Spleen (tissue), 11 donors: ENCODE data around the gene PSMB5. TPM values are rescaled to one million over a fixed set of nuclear protein-coding genes. Genes with fewer than 3 reads are reported as not detected.
A peak's percentile ranks its signal among the peaks of the same experiment; 100 is the strongest.

Source experiments
- DNase-seq: peaks from one replicate; pipeline ENCODE4 v3.0.0-alpha.2; 2020
- H3K27ac ChIP-seq, 8 donors: fragments of 200-600 bp; sonication (generic) in 7 of 8; 1 replicate in 4 of 8; 2 replicates in 4 of 8; pipeline versions ENCODE4 v1.5.0 to v1.8.0; 2016 to 2021; ENCODE audit warnings: inconsistent platforms in 4 of 8, mild to moderate bottlenecking in 4 of 8, moderate library complexity in 1 of 8
- H3K27me3 ChIP-seq, 7 donors: fragments of 200-600 bp; sonication (generic) in 6 of 7; replicated peaks in 1 of 7; 1 replicate in 4 of 7; 2 replicates in 3 of 7; pipeline versions ENCODE4 v1.5.0 to v1.8.0; 2016 to 2021; ENCODE audit warnings: inconsistent platforms in 3 of 7, mild to moderate bottlenecking in 1 of 7
- H3K36me3 ChIP-seq, 6 donors: fragments of 200-600 bp; sonication (generic) in 5 of 6; 1 replicate in 4 of 6; 2 replicates in 2 of 6; pipeline versions ENCODE4 v1.5.0 to v1.8.0; 2016 to 2021; ENCODE audit warnings: inconsistent platforms in 2 of 6
- H3K4me1 ChIP-seq, 6 donors: fragments of 200-600 bp; sonication (generic) in 5 of 6; 1 replicate in 3 of 6; 2 replicates in 3 of 6; pipeline versions ENCODE4 v1.5.0 to v1.8.0; 2016 to 2021; ENCODE audit warnings: inconsistent platforms in 3 of 6
- H3K4me3 ChIP-seq, 8 donors: fragments of 200-600 bp; sonication (generic) in 7 of 8; 1 replicate in 4 of 8; 2 replicates in 4 of 8; pipeline versions ENCODE4 v1.5.0 to v1.8.0; 2016 to 2021; ENCODE audit warnings: inconsistent platforms in 4 of 8, mild to moderate bottlenecking in 4 of 8, moderate library complexity in 2 of 8
- H3K9me3 ChIP-seq, 8 donors: fragments of 200-600 bp; sonication (generic) in 7 of 8; 1 replicate in 4 of 8; 2 replicates in 4 of 8; pipeline versions ENCODE4 v1.5.0 to v1.8.0; 2016 to 2021; ENCODE audit warnings: inconsistent platforms in 4 of 8
- CTCF ChIP-seq, 11 experiments: fragments of 200-600 bp in 7 of 11; fragments of 450-650 bp in 4 of 11; sonication (generic) in 4 of 11; IDR thresholded peaks in 8 of 11; conservative IDR thresholded peaks in 3 of 11; 1 replicate in 7 of 11; 2 replicates in 4 of 11; pipeline versions ENCODE4 v1.4.0 to v1.8.0; 2016 to 2021; ENCODE audit warnings: antibody characterized with exemption in 11 of 11, inconsistent platforms in 4 of 11, mild to moderate bottlenecking in 1 of 11
- POLR2A ChIP-seq, 3 donors: fragments of 450-650 bp; IDR thresholded peaks; one replicate each; pipeline ENCODE4 v1.5.1; 2017; ENCODE audit warnings: antibody characterized with exemption in 3 of 3, mild to moderate bottlenecking in 1 of 3
- POLR2AphosphoS5 ChIP-seq, 3 donors: sonication (generic); formaldehyde crosslinking; IDR thresholded peaks; one replicate each; pipeline ENCODE4 v1.5.1; 2017; ENCODE audit warnings: antibody characterized with exemption in 3 of 3
- WGBS, 5 donors: extraction: QIAGEN DNeasy Blood & Tissue Kit in 3 of 5; methylation state at CpG; one replicate each; pipeline versions ENCODE4 v1.1.5 to v1.1.7; 2013 to 2018; 5-methylcytosine and 5-hydroxymethylcytosine counted together
- intact Hi-C: fragments of 100-400 bp; cut with DNase I; formaldehyde crosslinking; loops from one replicate; pipeline ENCODE4 v1.15.0; 2023; ENCODE audit warnings: low total_unique reads
- polyA plus RNA-seq, 3 donors: library from polyadenylated mRNA; stranded (reverse); fragments of 200-250 nt; gene quantifications; one replicate each; pipeline ENCODE4 v1.2.1, GENCODE V29; 2013
- total RNA-seq, 7 donors: library from RNA; depleted of rRNA in 3 of 7; stranded (reverse); fragments of >200 nt in 3 of 7; fragmentation: NEBNext Ultra II Directional in 4 of 7; extraction: Animal tissue kit (Norgen Biotek cat#: 25700) in 4 of 7; gene quantifications; one replicate each; pipeline versions ENCODE4 v1.1.0 to v1.2.1, GENCODE V29; 2016 to 2021
- donor health status: healthy with polysubstance abuse.
- donor health status: DM: no; HTN: no; CAD: no; lungs with moderate emphysema.
- donor health status: DM: no; HTN: no; CAD: no.
- donor health status: Bipolar disorder and iron deficiency.
- donor health status: healthy.
- donor health status: DM: no; HTN: no; CAD: no.
- donor health status: DM: yes; HTN: yes; CAD: no.

PSMB5 gene
- total and polyA plus RNA-seq, 10 donors: 36.5 to 80.1 (median 55.2) TPM

GRCh38 chr14:22982477-22983245 lies 52.0 kb downstream of the PSMB5 start, which contains the start of gene AJUBA:
Gene AJUBA, minus strand, starts transcription at chr14:22982551. Its CDS starts 285 bp downstream, at chr14:22982266.
- H3K36me3 ChIP-seq: peaks cover 0 to 9% (median 5%) of the 10 kb centered on the region in 6 donors
- H3K27me3 ChIP-seq: peaks cover 0 to 35% (median 23%) of the 10 kb centered on the region in 7 donors
- peak within 1 kb of the TSS; percentile 14 to 82 (median 70) for H3K27ac ChIP-seq
- intact Hi-C loops: no loop called here
- H3K9me3 ChIP-seq: no peaks in the 10 kb centered on the region
- DNase-seq: peak; percentile 93
- H3K4me3 ChIP-seq: peak within 1 kb of the TSS; percentile 62 to 92 (median 72)
- WGBS, 5 donors: 1 to 2% (median 1%) methylated on average over 42 to 48 of the region's 48 CpGs
- TF ChIP-seq POLR2AphosphoS5 (IDR thresholded peaks at IDR 0.05) (peak; percentile 51 to 77 (median 71)), CTCF (IDR thresholded peaks at IDR 0.05 in 8 of 11, conservative IDR thresholded peaks at IDR 0.05 in 3 of 11) (no peak)
- peaks cover 13 to 69% (median 41%) of the 10 kb centered on the region in 6 donors for H3K4me1 ChIP-seq

- intact Hi-C loops: no loop called here
- WGBS, 5 donors: 1 to 3% (median 2%) methylated on average over 44 to 51 of the region's 51 CpGs
- H3K27ac ChIP-seq: peak overlapping the region; percentile 14 to 82 (median 70)
Measured at GRCh38 chr14:22981876-22982476, 52.7 kb downstream of the PSMB5 start.

GRCh38 chr14:22981090-22981875 lies 53.4 kb downstream of the PSMB5 start:
- peaks cover 0 to 35% (median 23%) of the 10 kb centered on the region in 7 donors for H3K27me3 ChIP-seq
- peak; percentile 80 for DNase-seq
- TF ChIP-seq POLR2A (IDR thresholded peaks at IDR 0.05) (no peak), POLR2AphosphoS5 (IDR thresholded peaks at IDR 0.05) (peak in 1 of 3 donors; percentile 8)
- 3 to 10% (median 8%) methylated on average over 49 to 76 of the region's 76 CpGs for WGBS, 5 donors
- H3K9me3 ChIP-seq: no peaks in the 10 kb centered on the region
- no peaks in the 10 kb centered on the region for H3K36me3 ChIP-seq
- H3K4me3 ChIP-seq: peak overlapping the region; percentile 62 to 92 (median 72)
- intact Hi-C loops: no loop called here
- peaks cover 13 to 78% (median 47%) of the 10 kb centered on the region in 6 donors for H3K4me1 ChIP-seq
- peak overlapping the region in 6 of 8 donors; percentile 52 to 82 (median 76) for H3K27ac ChIP-seq

More at GRCh38 chr14:22981876-22982476, 52.7 kb downstream of the PSMB5 start:
- Histone ChIP-seq H3K9me3 (no peaks in the 10 kb centered on the region), H3K4me1 (peaks cover 13 to 76% (median 43%) of the 10 kb centered on the region in 6 donors), H3K4me3 (peak overlapping the region; percentile 62 to 92 (median 72)), H3K36me3 (peaks cover 0 to 2% (median under 1%) of the 10 kb centered on the region in 6 donors), H3K27me3 (peaks cover 0 to 35% (median 23%) of the 10 kb centered on the region in 7 donors)
- TF ChIP-seq POLR2AphosphoS5 (IDR thresholded peaks at IDR 0.05): no peak
- TF ChIP-seq CTCF (IDR thresholded peaks at IDR 0.05 in 8 of 11, conservative IDR thresholded peaks at IDR 0.05 in 3 of 11): no peak
- TF ChIP-seq POLR2A (IDR thresholded peaks at IDR 0.05): no peak
- no peak for DNase-seq

DNA sequence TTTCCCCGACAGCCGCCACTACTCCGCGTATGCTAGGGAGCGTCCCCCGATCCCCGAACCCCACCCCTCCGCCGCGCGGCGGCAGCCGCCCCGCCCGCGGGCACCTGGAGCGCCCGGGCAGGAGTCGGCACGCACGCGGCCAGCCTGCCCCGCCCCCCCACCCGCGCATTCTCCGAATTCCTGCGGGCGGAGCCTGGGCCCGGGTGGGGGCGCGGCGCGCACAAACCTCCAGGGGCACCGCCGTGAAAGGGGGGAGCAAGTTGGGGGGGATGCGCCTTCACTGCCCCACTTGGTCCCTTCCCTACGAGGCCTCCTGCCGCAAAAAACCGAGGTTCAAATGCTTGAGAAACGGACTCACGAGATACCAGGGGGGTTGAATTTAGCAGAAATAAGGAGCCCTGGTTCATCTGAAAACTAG lies 54.0 kb downstream of the PSMB5 start:
- Histone ChIP-seq H3K4me3 (peak overlapping the region; percentile 62 to 92 (median 72)), H3K9me3 (no peaks in the 10 kb centered on the region), H3K36me3 (no peaks in the 10 kb centered on the region), H3K27me3 (peaks cover 0 to 35% (median 23%) of the 10 kb centered on the region in 7 donors), H3K27ac (peak overlapping the region in 6 of 8 donors; percentile 52 to 82 (median 76)), H3K4me1 (peaks cover 13 to 82% (median 47%) of the 10 kb centered on the region in 6 donors)
- TF ChIP-seq POLR2AphosphoS5 (IDR thresholded peaks at IDR 0.05): no peak
- TF ChIP-seq CTCF (IDR thresholded peaks at IDR 0.05 in 8 of 11, conservative IDR thresholded peaks at IDR 0.05 in 3 of 11): no peak
- TF ChIP-seq POLR2A (IDR thresholded peaks at IDR 0.05): no peak
- 0 to 4% (median 2%) methylated on average over 2 to 41 of the region's 41 CpGs for WGBS, 5 donors
- no peak for DNase-seq
- intact Hi-C loops: no loop called here
